Measurements from ENCODE around the gene CXXC5. TPM values are rescaled to one million over a fixed set of nuclear protein-coding genes. Genes with fewer than 3 reads are reported as not detected.
A peak's percentile ranks its signal among the peaks of the same experiment; 100 is the strongest.

The CXXC5 gene
- total and polyA plus RNA-seq, 9 of the 15 experiments (the other 6 are each of a cell fraction or from before 2014, with no cell fraction given): 1.9 to 123 (median 45.8) TPM

DNA sequence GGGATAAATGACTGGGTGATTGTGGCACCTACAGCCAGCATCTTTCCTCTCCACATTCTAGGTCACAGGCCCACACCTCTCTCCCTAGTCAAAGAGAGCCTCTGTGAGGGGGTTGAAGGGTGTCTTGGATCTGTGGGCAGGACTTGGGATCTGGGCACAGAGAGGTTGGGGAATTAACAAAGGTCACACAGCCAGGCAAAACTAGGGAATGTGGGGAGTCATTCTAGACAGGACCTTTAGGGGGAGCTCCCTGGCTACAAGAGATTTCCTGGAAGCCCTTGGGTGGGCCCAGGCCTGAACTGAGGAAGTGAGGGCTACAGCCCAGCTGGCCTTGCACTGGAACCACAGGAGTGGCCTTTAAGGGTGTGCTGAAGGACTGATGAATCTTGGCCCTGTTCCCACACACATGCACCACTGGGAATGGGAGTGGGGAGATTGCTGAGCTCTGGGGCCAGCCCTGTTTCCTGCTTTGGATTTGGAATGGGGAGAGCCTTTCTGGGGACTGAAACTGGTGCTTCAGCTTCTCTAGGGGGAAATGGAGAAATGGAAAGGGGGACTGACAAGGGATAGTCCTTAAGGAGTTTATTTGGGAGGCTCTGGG is 12.4 kb upstream of the CXXC5 start (continued):
- no peak for TF ChIP-seq FOS (IDR thresholded peaks at IDR 0.05; ENCODE audit: extremely low read depth, insufficient read length)
- peak in 1 of 2 experiments; percentile 60; a peak in 1 of 4 replicates for TF ChIP-seq NONO (IDR thresholded peaks at IDR 0.05; ENCODE audit: low read depth in 2 of 2, low read length in 1 of 2)
- TF ChIP-seq RAD51 (IDR thresholded peaks at IDR 0.05; ENCODE audit: borderline replicate concordance, low read depth): no peak
- TF ChIP-seq SRSF1 (IDR thresholded peaks at IDR 0.05; ENCODE audit: low read depth, low read length): no peak
- no peak for TF ChIP-seq HNRNPUL1 (IDR thresholded peaks at IDR 0.05; ENCODE audit: low read length)
- no peak for TF ChIP-seq SETDB1 (IDR thresholded peaks at IDR 0.05; ENCODE audit: low read length)
- peak; percentile 98 for TF ChIP-seq CBX1 (IDR thresholded peaks at IDR 0.05; ENCODE audit: low read depth)
- TF ChIP-seq, protein P1, sequence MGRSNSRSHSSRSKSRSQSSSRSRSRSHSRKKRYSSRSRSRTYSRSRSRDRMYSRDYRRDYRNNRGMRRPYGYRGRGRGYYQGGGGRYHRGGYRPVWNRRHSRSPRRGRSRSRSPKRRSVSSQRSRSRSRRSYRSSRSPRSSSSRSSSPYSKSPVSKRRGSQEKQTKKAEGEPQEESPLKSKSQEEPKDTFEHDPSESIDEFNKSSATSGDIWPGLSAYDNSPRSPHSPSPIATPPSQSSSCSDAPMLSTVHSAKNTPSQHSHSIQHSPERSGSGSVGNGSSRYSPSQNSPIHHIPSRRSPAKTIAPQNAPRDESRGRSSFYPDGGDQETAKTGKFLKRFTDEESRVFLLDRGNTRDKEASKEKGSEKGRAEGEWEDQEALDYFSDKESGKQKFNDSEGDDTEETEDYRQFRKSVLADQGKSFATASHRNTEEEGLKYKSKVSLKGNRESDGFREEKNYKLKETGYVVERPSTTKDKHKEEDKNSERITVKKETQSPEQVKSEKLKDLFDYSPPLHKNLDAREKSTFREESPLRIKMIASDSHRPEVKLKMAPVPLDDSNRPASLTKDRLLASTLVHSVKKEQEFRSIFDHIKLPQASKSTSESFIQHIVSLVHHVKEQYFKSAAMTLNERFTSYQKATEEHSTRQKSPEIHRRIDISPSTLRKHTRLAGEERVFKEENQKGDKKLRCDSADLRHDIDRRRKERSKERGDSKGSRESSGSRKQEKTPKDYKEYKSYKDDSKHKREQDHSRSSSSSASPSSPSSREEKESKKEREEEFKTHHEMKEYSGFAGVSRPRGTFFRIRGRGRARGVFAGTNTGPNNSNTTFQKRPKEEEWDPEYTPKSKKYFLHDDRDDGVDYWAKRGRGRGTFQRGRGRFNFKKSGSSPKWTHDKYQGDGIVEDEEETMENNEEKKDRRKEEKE (IDR thresholded peaks at IDR 0.05; ENCODE audit: borderline replicate concordance in 1 of 2, control insufficient read depth in 1 of 2, low read depth in 2 of 2, low read length in 1 of 2): no peak
- TF ChIP-seq, protein P2, sequence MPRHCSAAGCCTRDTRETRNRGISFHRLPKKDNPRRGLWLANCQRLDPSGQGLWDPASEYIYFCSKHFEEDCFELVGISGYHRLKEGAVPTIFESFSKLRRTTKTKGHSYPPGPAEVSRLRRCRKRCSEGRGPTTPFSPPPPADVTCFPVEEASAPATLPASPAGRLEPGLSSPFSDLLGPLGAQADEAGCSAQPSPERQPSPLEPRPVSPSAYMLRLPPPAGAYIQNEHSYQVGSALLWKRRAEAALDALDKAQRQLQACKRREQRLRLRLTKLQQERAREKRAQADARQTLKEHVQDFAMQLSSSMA (CRISPR knock-in tag; IDR thresholded peaks at IDR 0.05): no peak
- no peak for TF ChIP-seq ZKSCAN3 (CRISPR knock-in tag; IDR thresholded peaks at IDR 0.05)
- TF ChIP-seq RBM34 (IDR thresholded peaks at IDR 0.05; ENCODE audit: borderline replicate concordance, insufficient read depth, low read length): no peak
- TF ChIP-seq NFE2 (IDR thresholded peaks at IDR 0.05; ENCODE audit: low read depth): peak; percentile 28; the same call in 1 of the 2 replicates
- TF ChIP-seq JUN (IDR thresholded peaks at IDR 0.05; ENCODE audit: borderline replicate concordance, low read depth, low read length): no peak
- TF ChIP-seq JUN (CRISPR knock-in tag; IDR thresholded peaks at IDR 0.05; ENCODE audit: borderline replicate concordance): no peak
- TF ChIP-seq LCOR (CRISPR knock-in tag; IDR thresholded peaks at IDR 0.05): 0 out of 2 replicates have a peak, but pooled peaks have one; percentile 66
- TF ChIP-seq, protein P3, sequence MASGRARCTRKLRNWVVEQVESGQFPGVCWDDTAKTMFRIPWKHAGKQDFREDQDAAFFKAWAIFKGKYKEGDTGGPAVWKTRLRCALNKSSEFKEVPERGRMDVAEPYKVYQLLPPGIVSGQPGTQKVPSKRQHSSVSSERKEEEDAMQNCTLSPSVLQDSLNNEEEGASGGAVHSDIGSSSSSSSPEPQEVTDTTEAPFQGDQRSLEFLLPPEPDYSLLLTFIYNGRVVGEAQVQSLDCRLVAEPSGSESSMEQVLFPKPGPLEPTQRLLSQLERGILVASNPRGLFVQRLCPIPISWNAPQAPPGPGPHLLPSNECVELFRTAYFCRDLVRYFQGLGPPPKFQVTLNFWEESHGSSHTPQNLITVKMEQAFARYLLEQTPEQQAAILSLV (tag; IDR thresholded peaks at IDR 0.05): no peak
- TF ChIP-seq NCOA1 (IDR thresholded peaks at IDR 0.05; ENCODE audit: low read depth): no peak; the same call in 1 of the 2 replicates
- no peak for TF ChIP-seq POLR2H (tag; IDR thresholded peaks at IDR 0.05; ENCODE audit: low read depth)
- TF ChIP-seq, protein P4, sequence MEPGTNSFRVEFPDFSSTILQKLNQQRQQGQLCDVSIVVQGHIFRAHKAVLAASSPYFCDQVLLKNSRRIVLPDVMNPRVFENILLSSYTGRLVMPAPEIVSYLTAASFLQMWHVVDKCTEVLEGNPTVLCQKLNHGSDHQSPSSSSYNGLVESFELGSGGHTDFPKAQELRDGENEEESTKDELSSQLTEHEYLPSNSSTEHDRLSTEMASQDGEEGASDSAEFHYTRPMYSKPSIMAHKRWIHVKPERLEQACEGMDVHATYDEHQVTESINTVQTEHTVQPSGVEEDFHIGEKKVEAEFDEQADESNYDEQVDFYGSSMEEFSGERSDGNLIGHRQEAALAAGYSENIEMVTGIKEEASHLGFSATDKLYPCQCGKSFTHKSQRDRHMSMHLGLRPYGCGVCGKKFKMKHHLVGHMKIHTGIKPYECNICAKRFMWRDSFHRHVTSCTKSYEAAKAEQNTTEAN (CRISPR knock-in tag; IDR thresholded peaks at IDR 0.05): no peak
- TF ChIP-seq, protein P5, sequence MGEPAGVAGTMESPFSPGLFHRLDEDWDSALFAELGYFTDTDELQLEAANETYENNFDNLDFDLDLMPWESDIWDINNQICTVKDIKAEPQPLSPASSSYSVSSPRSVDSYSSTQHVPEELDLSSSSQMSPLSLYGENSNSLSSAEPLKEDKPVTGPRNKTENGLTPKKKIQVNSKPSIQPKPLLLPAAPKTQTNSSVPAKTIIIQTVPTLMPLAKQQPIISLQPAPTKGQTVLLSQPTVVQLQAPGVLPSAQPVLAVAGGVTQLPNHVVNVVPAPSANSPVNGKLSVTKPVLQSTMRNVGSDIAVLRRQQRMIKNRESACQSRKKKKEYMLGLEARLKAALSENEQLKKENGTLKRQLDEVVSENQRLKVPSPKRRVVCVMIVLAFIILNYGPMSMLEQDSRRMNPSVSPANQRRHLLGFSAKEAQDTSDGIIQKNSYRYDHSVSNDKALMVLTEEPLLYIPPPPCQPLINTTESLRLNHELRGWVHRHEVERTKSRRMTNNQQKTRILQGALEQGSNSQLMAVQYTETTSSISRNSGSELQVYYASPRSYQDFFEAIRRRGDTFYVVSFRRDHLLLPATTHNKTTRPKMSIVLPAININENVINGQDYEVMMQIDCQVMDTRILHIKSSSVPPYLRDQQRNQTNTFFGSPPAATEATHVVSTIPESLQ (CRISPR knock-in tag; IDR thresholded peaks at IDR 0.05): no peak

Data from K562 (cell line).